CD4-positive, alpha-beta T cell treated with Interleukin-17A for 1 hour (primary cell): Measurements from ENCODE around the gene ANKRD34A.

ENCODE experiments used
- DNase-seq: peaks from one replicate; pipeline ENCODE4 v3.0.0-alpha.2; 2020

The ANKRD34A gene

DNA sequence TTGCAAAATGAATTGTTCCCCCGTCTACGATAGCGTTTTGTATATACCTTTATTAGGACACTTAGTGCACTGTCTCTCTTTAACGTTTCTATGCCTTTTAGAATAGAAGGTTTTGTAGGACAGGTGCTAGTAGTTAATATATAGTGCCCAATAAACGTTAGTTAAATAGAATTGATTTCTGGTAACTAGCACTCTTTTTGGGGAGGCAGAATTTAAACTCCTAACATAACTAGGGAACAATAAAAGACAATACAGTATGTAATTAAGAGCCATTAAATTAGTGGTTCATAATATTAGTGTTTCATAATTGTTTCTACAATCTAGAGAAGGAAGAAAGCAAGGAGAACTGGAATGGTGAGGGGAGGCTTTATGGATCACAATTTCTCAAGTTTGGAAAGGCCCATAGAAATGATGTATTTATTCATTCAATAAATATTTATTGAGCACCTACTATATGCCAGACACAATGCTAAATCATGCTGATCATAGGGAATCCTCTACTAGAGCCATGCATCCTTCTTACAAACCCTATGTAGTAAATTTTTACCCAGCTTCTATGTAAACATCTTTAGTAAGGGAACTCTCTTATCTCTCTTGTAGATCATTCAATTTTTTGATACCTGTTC lies 857 bp upstream of the ANKRD34A start:
- DNase-seq = no peak

DNA sequence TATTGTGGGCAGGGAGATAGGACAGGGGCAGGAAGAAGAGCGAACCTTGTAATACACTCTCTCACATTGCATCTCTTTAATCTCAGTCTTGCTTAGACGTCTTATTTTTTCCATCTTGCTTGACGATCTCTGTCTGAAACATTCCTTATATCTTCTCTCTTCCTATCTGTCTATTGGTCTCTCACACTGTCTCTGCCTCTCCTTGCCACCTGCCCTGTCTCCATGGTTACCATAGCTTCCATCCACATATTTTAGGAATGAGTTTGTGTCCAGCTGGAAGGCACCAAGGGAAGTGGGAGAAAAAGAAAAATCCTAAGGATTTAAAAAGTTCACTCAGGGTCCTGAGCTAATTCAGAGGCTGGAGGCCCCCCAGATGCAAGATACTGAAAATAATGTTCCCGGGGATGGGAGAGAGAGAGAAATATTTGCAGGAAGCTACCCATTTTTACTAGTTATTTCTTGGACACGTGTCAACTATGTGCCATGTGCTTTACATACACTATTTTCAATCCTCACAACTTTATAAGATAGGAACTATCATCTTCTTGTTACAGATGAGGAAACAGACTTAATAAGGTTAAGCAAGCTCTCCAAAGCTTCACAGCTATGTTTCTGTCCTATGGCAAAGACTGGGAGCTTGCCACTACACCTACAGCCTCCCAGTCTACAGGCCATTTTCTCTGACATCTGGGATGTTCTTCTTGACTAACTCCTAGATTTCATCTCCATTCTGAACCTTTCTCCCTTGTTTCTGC lies 933 bp downstream of the ANKRD34A start:
- peak; percentile 5 for DNase-seq

GRCh38 chr1:145962157-145963102 lies 1.9 kb downstream of the ANKRD34A start:
- peak; percentile 56 for DNase-seq

GRCh38 chr1:145961425-145962156 lies 2.8 kb downstream of the ANKRD34A start:
- DNase-seq = peak; percentile 44

DNA sequence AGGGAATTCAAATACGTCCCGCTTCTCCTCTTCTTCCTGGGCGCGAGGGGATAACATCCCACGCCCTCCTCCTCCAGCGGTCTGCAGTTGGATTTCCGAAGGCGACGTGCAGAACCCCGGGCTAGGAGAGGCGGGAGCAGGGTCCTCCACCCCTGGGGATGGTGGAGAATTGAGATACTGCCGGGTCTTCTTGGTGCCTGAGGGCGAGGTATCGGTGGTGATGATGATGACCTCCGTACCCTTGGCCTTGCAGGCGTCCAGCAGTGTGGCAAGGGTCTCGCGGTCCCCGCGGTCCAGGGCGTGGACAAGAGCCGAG lies 3.3 kb downstream of the ANKRD34A start:
- no peak for DNase-seq

DNA sequence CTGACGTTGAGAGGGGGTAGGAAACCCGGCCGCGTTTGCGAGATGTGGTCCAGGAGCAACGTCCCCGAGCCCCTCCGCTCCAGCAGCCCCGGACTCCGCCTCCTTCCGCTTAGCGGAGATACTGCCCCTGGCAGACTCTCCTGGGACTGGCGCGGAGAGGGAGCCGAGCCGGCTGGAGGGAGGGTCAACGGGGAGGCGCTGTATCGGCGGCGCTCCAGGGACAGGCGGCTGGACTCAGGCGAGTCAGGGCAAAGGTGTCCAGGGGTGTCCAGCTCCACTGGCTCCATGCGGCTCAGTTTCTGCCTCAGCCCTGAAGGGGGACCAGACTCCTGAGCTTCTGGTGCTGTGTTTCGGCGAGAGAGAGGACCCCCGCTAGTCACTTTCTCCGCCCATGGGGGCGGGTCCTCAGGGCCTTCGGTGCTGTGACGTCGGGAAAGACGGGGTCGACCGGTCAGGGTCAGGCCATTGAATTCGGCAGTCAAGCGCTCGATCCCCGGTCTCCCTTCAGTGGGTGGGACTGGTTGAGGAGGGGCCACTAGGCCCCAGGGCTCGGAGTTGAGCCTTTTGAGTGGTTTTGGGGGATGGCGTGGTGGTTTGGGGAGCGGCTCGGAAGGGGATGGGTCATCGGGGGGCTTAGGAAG lies 3.8 kb downstream of the ANKRD34A start:
- DNase-seq = peak; percentile 62

DNA sequence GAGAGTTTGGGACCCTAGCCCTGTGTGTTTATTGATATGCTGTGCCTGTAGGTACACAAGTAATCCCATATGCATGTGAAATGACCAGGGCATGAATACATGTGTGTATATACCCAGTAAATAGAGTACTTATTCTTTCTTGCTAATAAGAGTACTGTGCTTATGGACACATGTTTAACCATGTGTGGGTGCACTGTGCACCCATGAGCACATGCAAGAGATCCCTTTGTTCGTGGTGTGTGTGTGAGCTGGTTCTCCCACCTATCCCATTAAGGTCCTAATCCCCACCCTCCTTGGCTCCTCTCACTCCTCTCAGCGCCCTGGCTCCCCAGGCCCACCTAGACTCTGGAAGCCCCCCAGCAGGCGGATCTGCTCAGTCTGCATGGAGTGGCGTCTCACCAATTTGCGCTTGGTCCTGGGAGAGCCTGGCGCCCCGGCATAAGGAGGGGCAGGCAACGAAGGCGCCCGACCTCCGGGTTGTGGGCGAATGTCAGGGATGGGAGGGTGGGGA lies 4.4 kb downstream of the ANKRD34A start:
- DNase-seq = no peak

DNA sequence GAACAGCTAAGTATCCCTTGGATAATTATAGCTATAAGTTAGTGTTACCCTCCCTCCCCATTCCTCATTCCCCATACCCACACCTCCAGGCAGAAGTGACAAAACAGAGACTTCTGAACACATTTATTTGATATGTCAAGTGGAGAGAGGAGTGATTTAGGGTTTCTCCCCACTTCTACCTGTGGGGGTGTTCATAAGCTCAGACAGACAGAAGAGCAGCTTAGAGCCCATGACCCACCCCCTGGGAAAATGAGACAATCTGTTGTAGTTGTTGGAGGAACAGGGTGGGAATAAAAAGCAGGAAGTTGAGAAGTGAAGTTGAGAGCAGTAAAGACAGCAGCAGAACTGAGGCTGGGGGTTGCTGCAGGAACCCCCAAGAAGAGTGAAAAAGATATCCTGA lies 5.0 kb downstream of the ANKRD34A start:
- DNase-seq = no peak

DNA sequence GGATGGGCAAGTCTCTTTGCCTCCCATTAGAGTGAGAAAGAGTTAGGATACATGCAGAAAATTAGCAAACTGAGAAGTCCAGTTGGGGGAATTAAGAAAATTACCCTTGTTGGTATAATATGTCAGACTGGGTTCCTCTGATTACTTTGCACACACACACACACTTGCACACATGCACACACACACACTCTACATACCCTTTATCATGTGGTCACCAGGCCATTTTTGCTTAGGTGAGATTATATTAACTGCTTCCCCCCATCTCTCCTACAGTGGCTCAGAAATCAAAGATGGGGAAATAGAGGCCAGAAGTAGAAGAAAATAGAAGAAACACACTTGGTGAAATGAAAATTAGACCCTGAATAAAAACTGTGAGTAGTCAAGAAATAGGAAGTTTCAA lies 5.6 kb downstream of the ANKRD34A start:
- no peak for DNase-seq

DNA sequence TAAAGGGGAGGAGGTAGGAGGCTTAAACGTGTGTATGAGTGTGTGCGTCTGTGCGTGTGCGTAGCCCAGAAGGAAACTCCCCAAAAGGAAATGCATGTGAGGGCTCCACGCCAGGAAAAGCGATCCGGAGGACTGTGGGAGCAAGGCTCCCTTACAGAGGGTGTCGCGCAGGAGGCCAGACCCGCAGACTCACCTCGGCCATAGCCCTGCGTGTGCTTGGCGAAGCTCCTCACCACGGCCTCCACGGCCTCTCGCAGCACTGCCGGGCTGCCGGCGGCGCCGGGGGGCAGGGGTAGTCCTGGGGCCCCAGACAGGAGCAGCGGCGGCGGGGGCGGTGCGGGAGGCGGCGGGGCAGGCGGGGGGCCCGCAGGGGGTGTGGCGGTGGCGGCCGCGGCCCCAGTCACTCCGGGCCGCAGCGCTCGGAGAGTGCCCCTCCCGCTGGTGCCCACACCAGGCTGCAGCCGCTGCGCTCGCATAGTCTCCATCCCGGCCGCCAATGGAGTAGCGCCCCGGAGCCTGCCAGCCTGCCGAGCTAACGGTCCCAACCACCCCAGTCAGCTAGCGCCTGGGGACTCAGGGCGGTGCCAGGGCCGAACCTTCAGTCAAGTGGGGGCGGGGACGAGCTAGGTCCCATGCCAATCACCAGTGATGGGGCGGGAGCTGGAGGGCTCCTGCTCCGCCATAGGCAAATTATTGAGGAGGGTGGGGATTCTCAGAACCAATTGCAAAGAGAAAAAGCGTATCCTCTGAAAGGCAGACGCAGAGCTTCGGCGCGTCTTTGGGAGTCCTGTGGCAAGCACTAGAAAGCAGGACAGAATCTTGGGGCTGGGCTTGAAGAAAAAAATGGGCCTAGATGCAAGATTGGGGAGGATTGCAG lies 6.7 kb downstream of the ANKRD34A start, which contains the start of gene LIX1L:
LIX1L (minus strand) TSS at position 575 of the 877 bp plus-strand sequence; CDS start at position 485, 90 bp downstream.
- peak; percentile 95 for DNase-seq

GRCh38 chr1:145956781-145957442 lies 7.5 kb downstream of the ANKRD34A start:
- DNase-seq = peak; percentile 34

DNA sequence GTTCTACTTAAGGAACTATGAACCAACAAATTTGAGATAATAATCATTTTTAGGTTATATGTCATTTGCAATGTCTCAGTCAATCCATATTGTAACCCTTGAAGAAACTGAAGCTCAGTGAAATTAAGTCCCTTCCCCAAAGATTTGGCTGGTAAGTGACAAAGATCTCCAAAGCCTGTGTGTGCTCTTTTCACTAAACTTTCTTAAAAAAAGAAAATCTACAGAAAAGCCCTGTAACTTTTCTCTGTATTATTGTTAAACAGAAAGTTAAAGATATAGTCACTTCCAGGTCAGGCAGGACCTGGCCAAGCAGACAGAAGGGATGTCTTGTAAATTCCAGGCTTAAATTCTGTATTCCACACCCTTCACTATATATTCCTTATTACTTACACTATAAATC lies 8.0 kb downstream of the ANKRD34A start:
- no peak for DNase-seq

GRCh38 chr1:145955436-145955835 lies 8.9 kb downstream of the ANKRD34A start:
- DNase-seq = no peak

- DNase-seq = no peak
Measured at GRCh38 chr1:145953861-145954260, 10.5 kb downstream of the ANKRD34A start.

- no peak for DNase-seq
Measured at GRCh38 chr1:145952903-145953302, 11.5 kb downstream of the ANKRD34A start.

GRCh38 chr1:145951526-145951925 lies 12.8 kb downstream of the ANKRD34A start:
- DNase-seq = no peak

- no peak for DNase-seq
Measured at GRCh38 chr1:145949219-145949618, 15.2 kb downstream of the ANKRD34A start.

- DNase-seq = no peak
Measured at GRCh38 chr1:145947551-145947950, 16.8 kb downstream of the ANKRD34A start.

- DNase-seq = no peak
Measured at GRCh38 chr1:145946477-145946986, 17.8 kb downstream of the ANKRD34A start.

- DNase-seq = no peak
Measured at GRCh38 chr1:145944532-145944931, 19.8 kb downstream of the ANKRD34A start.
